HG02763 (cell line): Measurements from ENCODE around the gene SAMD4A.

Experiments used
- ATAC-seq: cut with Tn5 transposase; IDR thresholded peaks from one replicate; pipeline ENCODE4 v1.9.1; 2021; ENCODE audit warnings: mild to moderate bottlenecking, moderate library complexity; ENCODE audit not compliant: unreplicated experiment

Gene SAMD4A

DNA sequence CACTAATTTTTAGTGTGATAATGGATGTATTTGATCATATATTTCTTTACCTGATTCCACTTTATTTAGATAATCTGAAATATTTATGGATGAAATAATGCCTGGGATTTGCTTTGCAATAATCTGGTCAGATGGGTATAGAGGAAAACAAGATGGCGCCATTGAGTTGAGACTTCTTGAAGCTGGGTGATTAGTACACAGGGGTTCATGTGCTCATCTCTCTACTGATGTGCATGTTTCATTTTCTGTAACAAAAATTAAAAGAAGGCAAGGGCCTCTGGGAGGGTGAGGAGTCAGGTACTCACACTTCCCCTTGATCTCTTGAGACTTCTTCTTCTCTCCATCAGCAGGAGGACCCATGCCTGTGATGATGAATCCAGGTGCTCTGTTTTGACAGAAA, 273.9 kb downstream of the SAMD4A start:
- no peak for ATAC-seq
